SK-N-SH (cell line): ENCODE measurements around the gene DDAH2. TPM values are rescaled to one million over a fixed set of nuclear protein-coding genes. Genes with fewer than 3 reads are reported as not detected.

Experiments used
- CHD2 ChIP-seq: fragments of 150-350 bp; IDR thresholded peaks from 2 replicates; pipeline ENCODE4 v1.6.1; 2018; ENCODE audit warnings: low read length; ENCODE audit not compliant: partially characterized antibody
- CTCF ChIP-seq: fragments of 200-600 bp; sonication (generic); IDR thresholded peaks from 2 replicates; pipeline ENCODE4 v1.6.1; 2017; ENCODE audit warnings: antibody characterized with exemption, mild to moderate bottlenecking, moderate library complexity
- FOSL2 ChIP-seq: IDR thresholded peaks from 2 replicates; pipeline ENCODE4 v1.4.0; 2012; ENCODE audit warnings: low read depth, mild to moderate bottlenecking, moderate library complexity, borderline replicate concordance
- FOXM1 ChIP-seq: IDR thresholded peaks from 2 replicates; pipeline ENCODE4 v1.4.0; 2012; ENCODE audit warnings: low read depth, mild to moderate bottlenecking
- GABPA ChIP-seq: IDR thresholded peaks from 2 replicates; pipeline ENCODE4 v1.4.0; 2012; ENCODE audit warnings: low read depth, mild to moderate bottlenecking
- GATA2 ChIP-seq: sonication (generic); formaldehyde crosslinking; IDR thresholded peaks from 2 replicates; pipeline ENCODE4 v1.5.0; 2020; ENCODE audit warnings: mild to moderate bottlenecking, missing genetic modification reagents
- IRF3 ChIP-seq: fragments of 150-350 bp; IDR thresholded peaks from 2 replicates; pipeline ENCODE4 v1.6.1; 2016; ENCODE audit warnings: mild to moderate bottlenecking, low read depth, low read length
- MEF2A ChIP-seq: IDR thresholded peaks from 2 replicates; pipeline ENCODE4 v1.4.0; 2012; ENCODE audit warnings: low read depth, borderline replicate concordance
- NFIC ChIP-seq: IDR thresholded peaks from 2 replicates; pipeline ENCODE4 v1.4.0; 2012; ENCODE audit warnings: borderline replicate concordance
- NRF1 ChIP-seq: IDR thresholded peaks from 2 replicates; pipeline ENCODE4 v1.6.1; 2012; ENCODE audit warnings: low read depth, mild to moderate bottlenecking, low read length
- RAD21 ChIP-seq: IDR thresholded peaks from 2 replicates; pipeline ENCODE4 v1.6.1; 2012; ENCODE audit warnings: mild to moderate bottlenecking, low read length
- RCOR1 ChIP-seq: fragments of 150-350 bp; IDR thresholded peaks from 2 replicates; pipeline ENCODE4 v1.6.1; 2017; ENCODE audit warnings: antibody characterized with exemption, low read length
- REST ChIP-seq: IDR thresholded peaks from 2 replicates; pipeline ENCODE4 v1.6.1; 2012; ENCODE audit warnings: mild to moderate bottlenecking, low read depth, low read length, moderate library complexity
- RFX5 ChIP-seq: IDR thresholded peaks from 2 replicates; pipeline ENCODE4 v1.6.1; 2012; ENCODE audit warnings: mild to moderate bottlenecking, improper control_type of control experiment, low read length
- SIN3A ChIP-seq: IDR thresholded peaks from 2 replicates; pipeline ENCODE4 v1.6.1; 2012; ENCODE audit warnings: low read depth, mild to moderate bottlenecking, low read length, moderate library complexity, borderline replicate concordance
- TAF1 ChIP-seq: IDR thresholded peaks from 2 replicates; pipeline ENCODE4 v1.6.1; 2012; ENCODE audit warnings: low read depth, mild to moderate bottlenecking, low read length, moderate library complexity, borderline replicate concordance
- USF1 ChIP-seq: IDR thresholded peaks from 2 replicates; pipeline ENCODE4 v1.4.0; 2012; ENCODE audit warnings: low read depth, borderline replicate concordance
- ZBTB33 ChIP-seq: IDR thresholded peaks from 2 replicates; pipeline ENCODE4 v1.4.0; 2012; ENCODE audit warnings: low read depth, borderline replicate concordance
- polyA plus RNA-seq, 3 experiments: library from polyadenylated mRNA; depleted of rRNA; stranded (reverse); fragments of >200 nt; gene quantifications; 2 replicates each; pipeline ENCODE4 v1.2.3, GENCODE V29; 2012

DDAH2 gene
- polyA plus RNA-seq, 1 of the 3 experiments (the other 2 are of a cell fraction), result 180 TPM

GRCh38 chr6:31776989-31777666 is 48.0 kb upstream of the DDAH2 start, which contains the start of gene VWA7 (continued):
- TF ChIP-seq RAD21 (no peak), RFX5 (no peak), FOXM1 (no peak), USF1 (no peak), CHD2 (no peak), TAF1 (no peak), GABPA (no peak), NRF1 (no peak), CTCF (no peak), ZBTB33 (peak; percentile 39; the same call in 1 of the 2 replicates), GATA2 (CRISPR knock-in tag) (no peak), SIN3A (no peak; the same call in 1 of the 2 replicates), FOSL2 (peak; percentile 59; the same call in 1 of the 2 replicates), IRF3 (no peak), MEF2A (peak; percentile 54; the same call in 1 of the 2 replicates), NFIC (peak; percentile 95), RCOR1 (no peak), REST (no peak)
